NOMO-1 treated with dmso at 0.1 percent for 144 hours (cell line): ENCODE data around the gene ACTR2.
"Not testable (repeated sequence)": the region's sequence is repeated elsewhere in the genome, so short reads cannot be mapped to it uniquely, and the experiment has no call there.

Experiments used
- DNase-seq: peaks from one replicate; lab custom pipeline; 2025; ENCODE audit not compliant: unreplicated experiment; lab: John Stamatoyannopoulos, UW

Gene ACTR2

DNA sequence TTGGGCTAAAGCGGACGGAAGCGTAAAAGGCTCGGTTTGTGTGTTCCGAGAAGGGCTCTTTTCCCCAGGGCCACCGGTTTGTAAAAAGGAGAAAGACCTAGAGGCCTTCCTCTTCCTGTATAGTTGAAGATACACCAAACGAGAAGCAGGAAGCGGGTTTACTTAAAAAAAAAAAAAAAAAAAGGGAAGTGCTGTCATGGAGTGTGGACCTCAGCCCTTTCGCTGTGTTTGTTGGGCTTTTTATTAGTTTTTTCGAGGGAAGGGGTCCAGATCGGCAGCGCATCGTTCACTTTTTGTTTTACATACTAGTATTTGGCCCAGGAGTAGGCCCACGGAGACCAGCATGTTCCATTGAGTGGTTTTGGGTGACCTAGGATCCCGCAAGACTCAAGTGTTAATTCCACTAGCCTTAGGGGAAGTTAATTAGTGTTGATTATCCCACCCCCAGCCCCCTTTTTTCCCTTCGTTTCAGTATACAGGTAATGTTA is 676 bp downstream of the ACTR2 start:
- DNase-seq = peak; percentile 87

DNA sequence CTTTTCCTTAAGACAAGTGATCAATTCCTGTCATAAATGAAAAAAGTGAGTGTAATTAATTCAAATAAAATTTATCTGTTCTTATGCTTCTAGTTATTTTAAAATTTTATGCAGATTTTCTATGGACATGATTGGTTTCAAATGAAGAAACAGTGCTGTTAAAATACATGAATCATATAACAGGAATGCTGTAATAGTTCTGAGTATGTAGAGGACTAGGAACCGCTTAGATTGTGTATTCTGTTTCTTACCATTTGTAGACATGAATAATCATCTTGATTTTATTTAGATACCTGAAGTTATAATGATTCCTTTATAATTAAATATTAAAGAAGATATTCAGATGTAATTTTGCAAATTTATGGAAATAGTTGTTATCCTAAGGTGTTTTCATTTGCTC is 3.5 kb downstream of the ACTR2 start:
- no peak for DNase-seq

DNA sequence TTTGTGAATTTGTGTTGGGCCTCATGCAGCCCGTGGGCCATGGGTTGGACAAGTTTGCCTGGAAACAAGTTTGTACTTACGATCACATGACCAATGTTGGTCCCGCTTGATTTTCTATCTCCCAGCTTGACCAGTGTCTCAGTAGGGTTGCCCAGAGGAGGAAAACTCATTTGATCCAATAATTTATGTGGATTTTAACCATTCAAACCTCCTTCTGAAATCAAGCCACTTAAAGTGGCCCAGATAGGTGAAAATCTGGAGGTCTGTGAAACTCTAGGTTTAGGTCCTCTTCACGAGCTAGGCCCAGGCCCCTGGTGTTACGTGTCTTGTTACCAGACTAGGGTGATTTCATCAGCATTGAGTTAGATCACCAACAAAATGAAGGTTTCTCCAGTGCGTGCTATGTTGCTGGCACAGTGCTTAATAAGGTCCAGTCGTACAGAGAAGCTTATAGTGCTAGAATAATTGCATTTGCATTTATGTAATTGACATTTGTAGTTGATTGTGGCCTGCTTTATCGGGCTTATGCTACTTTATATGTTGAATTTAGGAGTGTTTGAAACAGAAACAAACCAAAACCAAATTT is 4.4 kb downstream of the ACTR2 start:
- no peak for DNase-seq

DNA sequence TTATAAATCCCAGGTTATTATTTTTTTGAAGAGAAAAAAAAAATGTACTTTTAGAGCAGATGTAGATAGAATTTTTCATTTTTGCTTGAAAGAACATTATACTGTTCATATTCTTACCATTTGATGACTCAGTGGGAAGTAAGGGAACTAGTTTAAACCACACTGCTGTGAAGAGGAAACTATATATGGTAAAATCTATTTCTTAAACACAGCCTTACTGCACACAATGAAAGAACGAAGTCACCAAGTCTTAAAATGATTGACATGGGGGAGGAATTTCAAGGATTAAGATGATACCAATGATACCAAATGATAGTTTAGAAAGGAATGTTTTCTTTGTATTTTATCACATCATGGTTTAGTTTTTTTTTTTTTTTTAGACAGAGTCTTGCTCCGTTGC is 5.0 kb downstream of the ACTR2 start:
- DNase-seq = peak; percentile 9

DNA sequence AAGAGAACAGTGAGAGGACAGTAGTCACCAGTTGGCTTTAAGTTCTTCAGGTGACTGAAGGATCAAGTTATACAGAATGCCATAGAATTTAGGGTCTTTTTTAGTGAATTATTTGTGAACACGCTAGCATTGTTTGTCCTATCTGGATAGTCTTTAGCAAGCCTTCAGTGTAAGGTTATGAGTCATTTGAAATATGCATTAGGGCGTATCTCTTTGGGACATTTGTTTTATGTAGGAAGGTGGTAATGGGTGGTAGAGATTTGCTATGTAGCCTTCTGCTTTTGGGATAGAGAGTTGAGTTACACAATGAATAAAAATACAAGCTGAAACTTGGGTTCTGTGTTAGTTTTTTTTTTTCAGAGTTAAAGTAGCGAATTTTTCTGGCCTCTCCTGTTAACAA is 13.0 kb downstream of the ACTR2 start:
- DNase-seq = no peak

DNA sequence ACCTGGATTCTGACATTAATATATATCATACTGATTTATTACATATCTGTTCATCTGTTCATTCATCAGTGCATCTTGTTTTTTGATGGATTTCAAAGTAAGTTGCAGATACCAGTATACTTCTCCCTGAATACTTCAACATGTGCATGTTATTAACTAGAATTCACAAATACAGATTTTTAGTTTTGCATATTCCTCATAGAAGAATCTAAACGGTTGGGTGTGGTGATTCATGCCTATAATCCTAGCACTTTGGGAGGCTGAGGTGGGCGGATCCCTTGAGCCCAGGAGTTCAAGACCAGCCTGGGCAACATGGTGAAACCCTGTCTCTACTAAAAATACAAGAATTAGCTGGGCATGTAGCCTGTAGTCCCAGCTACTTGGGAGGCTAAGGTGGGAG is 16.8 kb downstream of the ACTR2 start:
- DNase-seq = not testable (repeated sequence)

DNA sequence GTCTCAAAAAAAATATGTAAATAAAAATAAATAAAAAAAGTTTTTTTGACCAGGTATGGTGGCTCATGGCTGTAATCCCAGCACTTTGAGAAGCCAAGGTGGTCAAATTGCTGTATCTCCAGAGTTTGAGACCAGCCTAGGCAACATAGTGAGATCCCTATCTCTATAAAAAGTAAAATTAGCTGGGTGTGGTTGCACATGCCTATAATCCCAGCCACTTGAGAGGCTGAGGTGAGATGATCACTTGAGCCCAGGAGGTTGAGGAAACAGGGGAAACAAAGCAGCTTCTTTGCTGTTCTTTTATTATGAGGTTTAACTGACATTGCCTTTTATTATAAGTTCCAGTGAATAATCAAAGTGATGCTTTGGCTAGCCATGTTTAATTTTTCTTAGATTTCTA is 25.0 kb downstream of the ACTR2 start:
- no peak for DNase-seq

DNA sequence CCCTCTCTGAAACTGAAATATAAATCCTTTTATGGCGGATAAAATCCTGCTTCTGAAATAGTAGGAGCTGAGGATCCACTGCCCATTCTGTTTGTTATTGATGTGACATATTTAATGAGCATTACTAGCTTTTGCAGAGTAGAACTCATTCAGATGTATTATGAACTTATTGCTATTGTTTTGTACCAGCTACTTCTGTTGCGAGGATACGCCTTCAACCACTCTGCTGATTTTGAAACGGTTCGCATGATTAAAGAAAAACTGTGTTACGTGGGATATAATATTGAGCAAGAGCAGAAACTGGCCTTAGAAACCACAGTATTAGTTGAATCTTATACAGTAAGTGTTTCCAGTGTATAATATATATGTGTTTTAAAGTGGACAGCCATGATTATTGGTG is 27.7 kb downstream of the ACTR2 start:
- no peak for DNase-seq

DNA sequence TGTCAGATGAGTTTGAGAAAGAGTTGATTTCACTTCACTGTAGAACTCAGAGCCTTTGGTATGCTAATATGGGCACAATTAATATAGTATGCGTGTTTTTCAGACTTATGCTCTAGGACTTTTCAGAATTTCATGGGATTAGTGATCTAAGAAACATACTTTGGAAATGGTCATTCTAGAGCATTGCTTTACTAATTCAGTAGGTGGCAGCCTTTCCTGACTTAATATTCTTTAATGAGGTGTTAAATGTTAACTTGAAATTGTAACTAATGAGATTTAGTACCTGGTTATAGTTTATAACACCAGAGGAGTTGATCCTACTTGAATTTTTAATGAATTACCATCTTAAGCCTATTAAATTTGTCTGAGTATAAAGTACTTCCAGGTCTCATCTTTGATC is 28.4 kb downstream of the ACTR2 start:
- no peak for DNase-seq

DNA sequence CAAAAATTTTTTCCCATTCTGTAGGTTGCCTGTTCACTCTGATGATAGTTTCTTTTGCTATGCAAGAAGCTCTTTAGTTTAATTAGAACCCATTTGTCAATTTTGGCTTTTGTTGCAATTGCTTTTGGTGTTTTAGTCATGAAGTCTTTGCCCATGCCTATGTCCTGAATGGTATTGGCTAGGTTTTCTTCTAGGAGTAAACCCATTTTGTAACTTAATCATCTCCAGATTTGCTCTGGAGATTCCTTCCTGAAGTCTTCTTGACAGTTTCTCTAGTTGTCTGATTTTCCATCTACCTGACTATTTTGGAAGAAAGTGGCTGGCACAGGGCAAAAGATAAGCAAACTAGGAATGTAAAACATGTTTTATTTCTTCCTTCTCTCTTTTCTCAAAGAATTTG is 30.2 kb downstream of the ACTR2 start:
- not testable (repeated sequence) for DNase-seq

DNA sequence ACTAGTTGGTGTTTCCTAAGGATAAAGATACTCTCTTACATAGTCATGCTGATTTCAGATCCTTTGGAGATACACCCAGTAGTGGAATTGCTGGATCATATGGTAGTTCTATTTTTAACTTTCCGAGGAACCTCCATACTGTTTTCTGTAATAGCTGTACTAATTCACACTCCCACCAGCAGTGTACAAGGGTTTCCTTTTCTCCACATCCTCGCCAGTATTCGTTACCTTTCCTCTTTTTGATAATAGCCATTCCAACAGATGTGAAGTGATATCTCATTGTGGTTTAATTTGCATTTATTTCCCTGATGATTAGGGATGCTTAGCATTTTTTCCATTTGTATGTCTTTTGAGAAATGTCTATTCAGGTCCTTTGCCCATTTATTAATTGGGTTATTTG is 34.0 kb downstream of the ACTR2 start:
- no peak for DNase-seq

DNA sequence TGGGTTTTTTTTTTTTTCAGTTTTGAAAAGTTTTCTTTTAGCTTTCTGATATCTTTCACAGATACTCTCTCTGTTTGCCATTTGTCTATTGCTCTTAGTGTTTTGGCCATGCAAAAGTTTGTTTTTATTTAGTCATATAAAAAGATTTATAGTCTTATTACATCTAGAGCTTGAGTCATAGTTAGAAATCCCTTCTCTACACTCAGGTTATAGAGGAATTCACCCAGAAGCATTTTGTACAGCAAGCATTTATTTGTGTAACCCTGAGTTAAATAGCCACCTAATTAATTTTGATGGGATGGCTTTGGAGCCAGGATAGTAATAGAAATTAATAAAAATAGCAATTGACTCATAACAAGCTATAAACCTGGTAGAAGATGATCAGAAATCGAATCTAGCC is 35.6 kb downstream of the ACTR2 start:
- DNase-seq = no peak

DNA sequence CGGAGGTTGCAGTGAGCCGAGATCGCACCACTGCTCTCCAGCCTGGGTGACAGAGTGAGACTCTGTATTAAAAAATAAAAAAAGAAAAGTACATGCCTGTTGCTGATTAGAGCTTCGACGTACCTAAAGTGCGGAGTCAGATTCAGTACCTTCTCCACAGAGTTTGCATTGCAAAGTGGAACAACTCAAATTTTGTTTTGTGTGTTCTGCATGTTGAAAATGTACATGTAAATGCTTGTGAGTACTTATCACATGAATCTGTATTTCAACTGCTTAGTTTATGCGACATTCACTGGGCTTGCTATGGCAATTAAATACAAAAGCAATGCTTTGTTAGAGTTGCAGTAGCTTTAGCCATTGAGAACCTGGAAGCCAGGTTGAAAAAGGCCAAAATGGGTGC is 36.4 kb downstream of the ACTR2 start:
- DNase-seq = no peak

DNA sequence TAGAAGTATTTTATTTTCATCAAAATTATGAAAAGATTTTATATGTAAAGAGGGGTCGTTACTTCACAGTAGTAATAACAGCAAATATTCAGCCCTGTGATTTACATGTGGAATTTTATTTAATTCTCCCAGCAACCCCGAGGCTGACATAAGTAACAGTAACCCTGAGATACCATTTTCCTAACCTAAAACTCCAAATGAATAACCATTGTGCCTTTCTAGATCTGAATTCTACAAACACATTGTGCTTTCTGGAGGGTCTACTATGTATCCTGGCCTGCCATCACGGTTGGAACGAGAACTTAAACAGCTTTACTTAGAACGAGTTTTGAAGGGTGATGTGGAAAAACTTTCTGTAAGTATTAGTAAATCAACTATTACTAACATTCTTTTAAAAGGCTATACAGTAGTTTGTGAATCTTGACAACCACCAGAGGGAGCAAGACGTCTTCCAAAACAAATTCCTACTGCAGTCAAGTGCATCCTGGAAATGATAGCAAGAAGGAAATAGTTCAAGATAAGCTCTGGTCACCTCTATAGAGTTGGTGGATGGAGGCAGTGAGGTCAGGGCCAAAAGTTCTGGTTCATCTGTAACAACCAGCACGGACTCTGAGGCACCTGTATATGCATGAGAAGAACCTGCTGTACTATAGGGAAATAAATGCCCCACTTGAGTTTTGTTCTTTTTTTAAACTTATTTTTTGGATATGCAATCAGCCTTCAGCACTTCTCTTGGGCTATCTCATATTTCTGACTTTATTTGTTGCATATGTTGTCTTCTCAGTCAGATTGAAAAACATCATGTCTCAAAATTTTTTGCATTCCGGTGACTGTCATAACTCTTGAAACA is 37.4 kb downstream of the ACTR2 start:
- no peak for DNase-seq

DNA sequence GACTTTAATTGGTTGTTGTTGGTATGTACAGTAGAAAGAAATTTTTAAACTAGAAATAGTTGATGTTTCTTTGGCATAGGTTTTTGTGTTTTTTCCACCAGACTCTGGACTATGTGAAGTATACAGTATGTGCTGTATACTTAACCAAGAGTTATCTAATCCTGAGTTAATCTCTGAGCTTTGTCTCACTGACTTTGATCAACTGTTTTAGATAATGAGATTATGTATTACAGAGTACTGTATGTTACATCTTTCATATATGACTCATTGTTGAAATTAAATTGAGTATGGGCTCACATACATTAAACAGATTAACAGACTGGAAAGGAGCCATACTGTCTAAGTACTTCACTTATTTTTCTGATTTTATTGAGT is 38.0 kb downstream of the ACTR2 start:
- no peak for DNase-seq

DNA sequence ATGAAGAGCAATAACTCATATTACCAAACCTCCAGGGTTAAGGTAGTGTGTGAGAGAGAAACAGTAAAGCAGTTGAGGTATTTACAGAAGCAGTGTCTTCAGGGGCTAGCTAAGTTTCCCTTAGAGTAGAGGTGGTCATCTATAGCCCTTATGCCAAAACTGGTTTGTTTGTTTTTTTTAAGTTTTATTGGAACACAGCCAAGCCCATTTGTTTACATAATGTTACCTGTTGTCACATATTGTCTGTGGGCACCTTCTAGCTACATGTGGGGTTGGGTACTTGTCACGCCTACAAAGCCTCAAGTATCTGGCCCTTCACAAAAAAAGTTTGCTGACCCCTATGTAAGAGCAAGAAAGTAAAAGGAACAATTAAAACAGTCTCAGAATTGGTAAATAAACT is 39.4 kb downstream of the ACTR2 start:
- no peak for DNase-seq

DNA sequence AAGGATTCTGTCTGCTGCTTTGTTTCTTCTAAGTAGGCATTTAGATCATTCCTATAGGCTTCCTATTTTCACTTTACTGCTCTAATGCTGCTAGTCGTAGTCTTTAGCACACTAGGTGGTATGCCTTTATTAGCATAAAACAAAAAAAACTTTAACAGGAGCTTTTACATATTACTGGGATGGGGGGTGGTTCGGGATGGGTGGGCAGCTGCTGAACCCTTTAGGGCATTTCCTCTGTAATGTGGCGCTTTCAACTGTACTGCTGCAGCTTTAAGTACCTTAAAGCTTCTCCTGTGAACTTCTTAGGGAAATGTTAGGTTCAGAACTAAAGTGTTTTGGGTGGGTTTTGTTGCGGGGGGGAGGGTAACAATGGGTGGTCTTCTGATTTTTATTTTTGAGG is 41.3 kb downstream of the ACTR2 start:
- DNase-seq = no peak

DNA sequence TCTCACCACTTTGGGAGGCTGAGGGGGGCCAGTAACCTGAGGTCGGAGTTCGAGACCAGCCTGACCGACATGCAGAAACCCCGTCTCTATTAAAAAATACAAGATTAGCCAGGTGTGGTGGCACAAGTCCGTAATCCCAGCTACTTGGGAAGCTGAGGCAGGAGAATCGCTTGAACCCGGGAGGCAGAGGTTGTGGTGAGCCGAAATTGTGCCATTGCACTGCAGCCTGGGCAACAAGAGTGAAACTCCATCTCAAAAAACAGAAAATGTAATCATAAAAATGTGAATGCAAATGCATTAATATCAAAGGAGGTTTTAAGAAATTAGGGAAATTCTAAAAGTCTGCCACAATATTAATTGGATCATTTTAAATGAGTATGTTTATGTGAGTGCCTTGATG is 45.7 kb downstream of the ACTR2 start:
- no peak for DNase-seq

DNA sequence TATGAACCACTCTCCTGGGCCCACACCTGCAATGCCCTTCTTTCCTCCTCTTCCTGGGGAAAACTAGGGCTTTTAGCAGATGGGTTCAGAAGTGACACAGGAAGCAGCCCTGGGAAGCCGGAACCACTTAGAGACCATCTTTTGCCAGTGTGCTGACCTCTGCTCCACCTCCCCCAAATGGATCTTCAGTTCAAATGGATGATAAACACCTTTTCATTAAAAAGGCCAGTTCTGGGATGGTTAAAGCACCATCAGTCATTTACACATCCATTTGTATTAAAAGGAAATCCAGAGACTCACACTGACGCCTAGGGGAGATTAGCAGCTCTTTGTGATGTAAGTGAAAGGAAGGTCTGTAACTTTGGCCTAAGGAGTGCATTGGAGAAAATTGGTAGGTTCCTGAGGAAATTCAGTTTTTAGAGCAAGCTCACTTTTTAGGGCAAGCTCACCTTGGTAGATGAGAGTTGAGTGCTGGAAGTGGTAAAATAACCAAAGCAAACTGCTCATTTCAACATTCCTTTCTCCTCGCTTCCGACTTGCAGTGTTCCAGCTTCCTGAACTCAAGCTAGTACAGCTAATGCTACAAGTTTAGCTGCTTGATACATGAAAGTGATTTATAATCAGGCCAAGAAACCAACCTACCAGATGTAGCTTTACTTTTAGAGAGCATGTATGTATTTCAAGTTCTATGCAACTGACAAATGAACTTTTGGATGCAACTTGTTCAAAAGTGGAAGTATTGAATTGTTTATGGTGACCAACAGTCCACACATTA is 47.7 kb downstream of the ACTR2 start:
- no peak for DNase-seq

DNA sequence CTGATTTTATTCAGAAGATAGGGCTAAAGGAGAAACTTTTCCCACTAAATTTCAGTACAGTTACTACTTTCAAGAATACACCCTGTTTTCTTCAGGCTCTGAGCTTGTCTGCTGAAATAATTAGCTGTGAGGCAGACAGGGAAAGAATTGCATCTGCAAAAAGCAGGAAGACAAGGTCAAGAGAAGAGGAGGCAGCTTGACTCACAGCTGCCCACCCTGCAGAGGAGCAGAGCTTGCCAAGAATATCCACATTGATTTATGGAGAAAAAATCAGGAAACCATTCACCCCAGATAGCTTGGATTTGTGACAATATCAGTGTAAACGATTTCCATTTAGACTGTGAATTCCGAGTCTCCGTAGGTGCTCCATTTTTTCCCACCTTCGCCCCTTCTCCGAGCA is 49.0 kb downstream of the ACTR2 start:
- DNase-seq = no peak

DNA sequence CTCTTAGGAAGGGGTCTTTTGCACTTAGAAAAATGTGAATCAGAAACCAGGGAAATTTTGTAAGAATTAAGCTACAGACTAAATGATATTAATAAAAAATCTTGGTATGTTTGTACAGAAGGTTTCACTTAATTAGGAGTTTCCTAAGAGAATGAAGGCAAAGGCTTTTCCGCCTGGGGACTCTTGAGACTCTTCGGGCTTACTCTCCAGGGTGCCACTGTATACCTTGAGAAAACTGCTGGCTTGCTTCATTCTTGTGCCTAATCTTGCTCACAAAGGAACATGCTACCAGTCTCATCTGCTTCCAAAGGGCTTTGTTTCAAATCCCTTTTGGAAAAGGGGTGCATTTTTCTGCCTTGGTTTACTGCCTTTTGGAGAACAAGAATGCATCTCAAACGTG is 49.5 kb downstream of the ACTR2 start:
- no peak for DNase-seq
